ENCODE results near the gene NCKAP5. TPM values are rescaled to one million over a fixed set of nuclear protein-coding genes. Genes with fewer than 3 reads are reported as not detected.

The NCKAP5 gene
- polyA plus RNA-seq, 2 of the 4 experiments (the other 2 are of a cell fraction), result 3.0 to 4.1 TPM

DNA sequence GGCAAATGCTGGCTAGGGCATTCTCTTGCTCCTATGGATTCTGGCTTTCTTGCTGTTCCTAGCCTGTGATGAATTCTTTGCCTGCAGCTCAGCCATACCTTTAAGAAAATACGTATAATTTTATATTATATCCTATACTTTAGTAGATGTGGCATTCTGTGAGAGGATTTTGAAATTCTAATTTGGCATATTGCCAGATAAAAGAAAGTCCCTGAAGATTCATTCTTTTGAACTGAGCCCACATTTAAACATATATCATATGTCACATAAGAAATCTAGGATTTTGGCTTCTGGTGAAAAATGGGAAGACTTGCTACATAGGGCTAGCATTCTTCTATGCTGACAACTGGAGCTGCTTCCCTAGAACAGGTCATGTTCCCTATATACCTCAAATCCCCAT, 806.8 kb downstream of the NCKAP5 start:
- POLR2A ChIA-PET, result no interaction called here
- Histone ChIP-seq H3K4me3 (no peak overlapping the region), H3K9me3 (no peaks in the 10 kb centered on the region), H3K27ac (no peak overlapping the region), H3K4me1 (peaks cover 23% of the 10 kb centered on the region), H3K4me2 (no peak overlapping the region)
- no peak for TF ChIP-seq HDAC2 (IDR thresholded peaks at IDR 0.05)
- DNase-seq (ENCODE audit: low read depth in 1 of 2, low spot score in 1 of 2), result no peak
- no peak for ATAC-seq
- CTCF ChIA-PET, result interaction anchor here (0.9 to 1.1 kb wide), 2 partner anchors 67 to 76 kb away, joined by 3 to 4 read pairs; no protein-coding TSS in a partner anchor
- FAIRE-seq, result no peak
- 76% methylated on average over 1 of the region's 1 CpG for WGBS (ENCODE audit: missing lambda C conversion rate)

DNA sequence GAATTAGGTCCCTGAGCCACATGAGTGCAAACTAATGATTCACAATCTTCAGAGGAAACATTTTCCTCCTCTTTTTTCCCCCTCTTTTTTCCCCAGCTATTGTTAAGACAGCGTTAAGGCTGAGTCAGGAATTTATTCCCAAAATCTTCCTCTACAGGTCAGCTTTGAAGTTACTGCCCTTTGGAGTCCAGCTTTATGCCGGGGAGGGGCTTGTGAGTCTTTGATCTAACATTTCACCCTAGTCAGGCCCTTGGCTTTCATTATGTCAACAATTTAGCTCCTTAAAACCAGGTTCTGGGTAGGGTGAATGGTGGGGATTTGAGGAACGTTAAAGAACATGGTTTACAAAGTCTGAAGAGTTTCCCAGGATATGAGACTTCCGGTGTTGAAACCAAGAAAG, 807.3 kb downstream of the NCKAP5 start:
- CTCF ChIA-PET, result interaction anchor here (1.1 kb wide), 1 partner anchor 68 kb away, joined by 4 read pairs; no protein-coding TSS in a partner anchor
- no peak for DNase-seq (ENCODE audit: low read depth in 1 of 2, low spot score in 1 of 2)
- peaks cover 24% of the 10 kb centered on the region for H3K4me1 ChIP-seq
- H3K4me3 ChIP-seq, result no peak overlapping the region
- FAIRE-seq, result no peak
- POLR2A ChIA-PET, result no interaction called here
- WGBS (ENCODE audit: missing lambda C conversion rate), result 57% methylated on average over 4 of the region's 4 CpGs
- no peak overlapping the region for H3K27ac ChIP-seq
- ATAC-seq, result no peak
- TF ChIP-seq MAZ (IDR thresholded peaks at IDR 0.05; ENCODE audit: borderline replicate concordance, low read depth, low read length) (no peak), CHD4 (IDR thresholded peaks at IDR 0.05; ENCODE audit: borderline replicate concordance) (no peak), EHF (CRISPR knock-in tag; IDR thresholded peaks at IDR 0.05) (no peak), JUNB (IDR thresholded peaks at IDR 0.05) (no peak), RCOR1 (IDR thresholded peaks at IDR 0.05; ENCODE audit: low read depth, low read length) (no peak), POLR2A (IDR thresholded peaks at IDR 0.05; ENCODE audit: low read length) (no peak), NR3C1 (IDR thresholded peaks at IDR 0.05) (no peak), FOXS1 (CRISPR knock-in tag; IDR thresholded peaks at IDR 0.05) (no peak), SMC3 (IDR thresholded peaks at IDR 0.05) (no peak), ZFP36 (IDR thresholded peaks at IDR 0.05; ENCODE audit: borderline replicate concordance, partially characterized antibody) (no peak), EP300 (IDR thresholded peaks at IDR 0.05) (no peak), ZC3H11A (IDR thresholded peaks at IDR 0.05) (no peak), HOXA7 (CRISPR knock-in tag; IDR thresholded peaks at IDR 0.05) (no peak), NFE2L2 (conservative IDR thresholded peaks at IDR 0.05; ENCODE audit: low read length) (no peak), PHF8 (IDR thresholded peaks at IDR 0.05; ENCODE audit: borderline replicate concordance, low read depth) (no peak), SREBF2 (IDR thresholded peaks at IDR 0.05) (no peak)
- TF ChIP-seq, protein P1, sequence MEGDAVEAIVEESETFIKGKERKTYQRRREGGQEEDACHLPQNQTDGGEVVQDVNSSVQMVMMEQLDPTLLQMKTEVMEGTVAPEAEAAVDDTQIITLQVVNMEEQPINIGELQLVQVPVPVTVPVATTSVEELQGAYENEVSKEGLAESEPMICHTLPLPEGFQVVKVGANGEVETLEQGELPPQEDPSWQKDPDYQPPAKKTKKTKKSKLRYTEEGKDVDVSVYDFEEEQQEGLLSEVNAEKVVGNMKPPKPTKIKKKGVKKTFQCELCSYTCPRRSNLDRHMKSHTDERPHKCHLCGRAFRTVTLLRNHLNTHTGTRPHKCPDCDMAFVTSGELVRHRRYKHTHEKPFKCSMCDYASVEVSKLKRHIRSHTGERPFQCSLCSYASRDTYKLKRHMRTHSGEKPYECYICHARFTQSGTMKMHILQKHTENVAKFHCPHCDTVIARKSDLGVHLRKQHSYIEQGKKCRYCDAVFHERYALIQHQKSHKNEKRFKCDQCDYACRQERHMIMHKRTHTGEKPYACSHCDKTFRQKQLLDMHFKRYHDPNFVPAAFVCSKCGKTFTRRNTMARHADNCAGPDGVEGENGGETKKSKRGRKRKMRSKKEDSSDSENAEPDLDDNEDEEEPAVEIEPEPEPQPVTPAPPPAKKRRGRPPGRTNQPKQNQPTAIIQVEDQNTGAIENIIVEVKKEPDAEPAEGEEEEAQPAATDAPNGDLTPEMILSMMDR (IDR thresholded peaks at IDR 0.05), result no peak
- TF ChIP-seq, protein P2, sequence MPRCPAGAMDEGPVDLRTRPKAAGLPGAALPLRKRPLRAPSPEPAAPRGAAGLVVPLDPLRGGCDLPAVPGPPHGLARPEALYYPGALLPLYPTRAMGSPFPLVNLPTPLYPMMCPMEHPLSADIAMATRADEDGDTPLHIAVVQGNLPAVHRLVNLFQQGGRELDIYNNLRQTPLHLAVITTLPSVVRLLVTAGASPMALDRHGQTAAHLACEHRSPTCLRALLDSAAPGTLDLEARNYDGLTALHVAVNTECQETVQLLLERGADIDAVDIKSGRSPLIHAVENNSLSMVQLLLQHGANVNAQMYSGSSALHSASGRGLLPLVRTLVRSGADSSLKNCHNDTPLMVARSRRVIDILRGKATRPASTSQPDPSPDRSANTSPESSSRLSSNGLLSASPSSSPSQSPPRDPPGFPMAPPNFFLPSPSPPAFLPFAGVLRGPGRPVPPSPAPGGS (IDR thresholded peaks at IDR 0.05), result no peak
- no peak overlapping the region for H3K4me2 ChIP-seq
- no peaks in the 10 kb centered on the region for H3K9me3 ChIP-seq

DNA sequence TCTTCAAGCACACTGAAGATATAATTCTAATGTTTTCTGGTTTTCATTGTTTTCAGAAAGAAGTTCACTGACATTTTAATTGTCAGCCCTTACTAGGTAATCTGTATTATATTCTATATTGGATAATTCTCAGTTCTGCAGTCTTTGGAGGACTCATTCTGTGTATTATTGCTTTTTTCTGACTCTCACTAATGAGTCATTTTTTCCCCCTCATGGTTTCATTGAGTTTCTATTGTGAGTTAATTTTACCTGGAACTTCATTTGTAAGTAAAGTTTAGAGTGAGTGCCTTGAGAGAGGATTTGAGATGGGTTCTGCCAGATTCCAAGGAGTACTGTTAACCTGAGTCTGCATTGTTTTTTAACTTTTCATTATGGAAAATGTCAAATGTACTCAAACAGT, 807.9 kb downstream of the NCKAP5 start:
- ATAC-seq (no peak), DNase-seq (ENCODE audit: low read depth in 1 of 2, low spot score in 1 of 2) (no peak), FAIRE-seq (no peak)
- H3K27ac ChIP-seq, result no peak overlapping the region
- H3K4me1 ChIP-seq, result peaks cover 24% of the 10 kb centered on the region
- CTCF ChIA-PET, result no interaction called here
- no peak overlapping the region for H3K4me2 ChIP-seq
- no peak overlapping the region for H3K4me3 ChIP-seq
- no peaks in the 10 kb centered on the region for H3K9me3 ChIP-seq
- POLR2A ChIA-PET, result no interaction called here
- TF ChIP-seq, protein P2 (IDR thresholded peaks at IDR 0.05), result no peak
- no peak for TF ChIP-seq CHD2 (IDR thresholded peaks at IDR 0.05; ENCODE audit: low read length, partially characterized antibody)
- TF ChIP-seq MYC (IDR thresholded peaks at IDR 0.05; ENCODE audit: borderline replicate concordance, low read length), result no peak
- TF ChIP-seq FOXS1 (CRISPR knock-in tag; IDR thresholded peaks at IDR 0.05), result no peak
- no peak for TF ChIP-seq FOSB (CRISPR knock-in tag; IDR thresholded peaks at IDR 0.05)
- TF ChIP-seq JUN (IDR thresholded peaks at IDR 0.05), result no peak
- TF ChIP-seq FOSL2 (IDR thresholded peaks at IDR 0.05), result no peak
- TF ChIP-seq FOSL2 (CRISPR knock-in tag; IDR thresholded peaks at IDR 0.05), result no peak
- TF ChIP-seq, protein P3, sequence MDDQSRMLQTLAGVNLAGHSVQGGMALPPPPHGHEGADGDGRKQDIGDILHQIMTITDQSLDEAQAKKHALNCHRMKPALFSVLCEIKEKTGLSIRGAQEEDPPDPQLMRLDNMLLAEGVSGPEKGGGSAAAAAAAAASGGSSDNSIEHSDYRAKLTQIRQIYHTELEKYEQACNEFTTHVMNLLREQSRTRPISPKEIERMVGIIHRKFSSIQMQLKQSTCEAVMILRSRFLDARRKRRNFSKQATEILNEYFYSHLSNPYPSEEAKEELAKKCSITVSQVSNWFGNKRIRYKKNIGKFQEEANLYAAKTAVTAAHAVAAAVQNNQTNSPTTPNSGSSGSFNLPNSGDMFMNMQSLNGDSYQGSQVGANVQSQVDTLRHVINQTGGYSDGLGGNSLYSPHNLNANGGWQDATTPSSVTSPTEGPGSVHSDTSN (IDR thresholded peaks at IDR 0.05), result no peak
- TF ChIP-seq TFCP2L1 (CRISPR knock-in tag; IDR thresholded peaks at IDR 0.05), result no peak

Data from A549 (cell line).